Myocyte (in vitro differentiated cells): ENCODE data around the gene RALA. TPM values are rescaled to one million over a fixed set of nuclear protein-coding genes. Genes with fewer than 3 reads are reported as not detected.

ENCODE experiments used
- total RNA-seq: library from RNA; depleted of rRNA; stranded (reverse); fragments of >200 nt; gene quantifications from 2 replicates; pipeline ENCODE4 v1.2.3, GENCODE V29; 2014

RALA gene
- total RNA-seq, 1 donor from 2014 or later, result 17.3 TPM

Other genes with a start within 250 kb of the RALA start
- gene YAE1, start 57.2 kb upstream of the RALA start, total RNA-seq, result 30.6 and 31.3 TPM in 2 replicates